ENCODE measurements around the gene FBXO21.
"Not testable (repeated sequence)": the region's sequence is repeated elsewhere in the genome, so short reads cannot be mapped to it uniquely, and the experiment has no call there.

Gene FBXO21

DNA sequence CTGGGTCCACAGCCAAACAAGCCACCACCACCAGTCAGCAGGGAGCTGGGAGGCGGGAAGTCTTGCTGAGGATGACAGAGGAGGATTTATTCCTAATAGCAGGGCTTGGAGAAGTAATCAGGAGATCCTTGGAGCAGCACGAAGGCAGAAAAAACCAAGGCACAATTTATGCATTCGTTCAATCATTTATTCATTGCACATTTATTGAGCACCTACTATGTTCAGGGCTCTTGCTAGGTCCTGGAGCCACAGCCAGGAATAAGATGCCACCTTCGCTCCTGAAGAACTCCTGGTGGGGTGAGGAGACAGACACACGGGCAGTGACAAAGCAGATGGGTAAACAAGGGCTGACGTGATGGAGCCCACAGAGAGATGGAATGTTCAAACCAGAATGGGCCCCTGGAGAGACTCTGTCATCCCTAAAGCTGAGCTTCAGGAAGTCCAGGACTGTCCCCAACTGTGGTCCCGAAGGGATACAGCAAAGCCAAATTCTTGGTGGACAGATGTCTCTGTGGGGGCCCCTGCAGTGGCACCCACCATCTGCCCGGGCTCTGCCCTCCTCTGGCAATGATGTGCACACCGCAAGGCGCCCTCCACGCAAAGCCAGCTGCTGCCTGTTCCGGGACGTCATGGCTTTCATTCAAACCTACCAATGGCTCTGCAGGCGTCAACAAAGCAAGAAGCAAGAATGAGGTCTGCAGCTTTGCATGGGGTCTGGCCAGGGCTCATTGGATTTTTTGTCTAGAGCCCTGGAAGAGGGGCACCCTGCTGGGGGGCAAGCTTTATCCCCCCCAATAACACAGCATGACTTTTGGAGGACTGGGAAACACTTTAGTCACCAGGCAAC lies 88.1 kb downstream of the FBXO21 start:
- DNase-seq (ENCODE audit: low spot score) = no peak

DNA sequence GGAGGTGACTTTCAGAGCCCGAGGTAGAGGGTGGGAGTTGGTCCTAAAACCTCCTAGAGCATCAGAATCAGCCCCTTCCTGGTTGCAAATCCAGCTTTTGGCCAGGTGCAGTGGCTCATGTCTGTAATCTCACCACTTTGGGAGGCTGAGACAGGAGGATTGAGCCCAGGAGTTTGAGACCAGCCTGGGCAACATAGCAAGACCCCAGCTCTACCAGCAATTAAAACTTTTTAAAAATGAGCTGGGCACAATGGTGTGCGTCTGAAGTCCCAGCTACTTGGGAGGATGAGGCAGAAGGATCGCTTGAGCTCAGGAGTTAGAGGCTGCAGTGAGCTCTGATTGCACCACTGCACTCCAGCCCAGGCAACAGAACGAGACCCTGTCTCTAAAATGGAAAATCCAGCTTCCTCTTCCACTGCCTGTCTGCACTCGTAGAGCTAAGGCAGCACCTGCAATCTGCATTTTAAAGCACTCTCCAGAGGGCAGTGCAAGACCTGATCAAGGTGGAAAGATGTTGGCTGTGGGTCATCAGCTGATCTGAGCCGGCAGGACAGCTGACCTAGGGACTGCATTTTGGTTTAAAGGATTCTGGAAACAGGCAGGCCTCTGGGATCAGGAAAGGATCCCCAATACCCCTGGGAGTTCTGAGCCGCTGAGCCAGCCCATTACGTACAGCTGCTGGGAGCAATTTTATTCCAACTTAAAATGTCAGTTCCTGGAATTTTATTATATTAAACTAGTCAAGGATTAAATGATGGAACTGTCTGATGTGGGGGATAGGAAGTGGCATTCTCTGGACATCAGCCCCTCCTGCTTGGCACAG lies 89.2 kb downstream of the FBXO21 start:
- no peak for DNase-seq (ENCODE audit: low spot score)

GRCh38 chr12:117100251-117100650 lies 90.0 kb downstream of the FBXO21 start:
- DNase-seq (ENCODE audit: low spot score) = no peak

- DNase-seq (ENCODE audit: low spot score) = peak; percentile 6
Measured at GRCh38 chr12:117098361-117099217, 91.7 kb downstream of the FBXO21 start.

DNA sequence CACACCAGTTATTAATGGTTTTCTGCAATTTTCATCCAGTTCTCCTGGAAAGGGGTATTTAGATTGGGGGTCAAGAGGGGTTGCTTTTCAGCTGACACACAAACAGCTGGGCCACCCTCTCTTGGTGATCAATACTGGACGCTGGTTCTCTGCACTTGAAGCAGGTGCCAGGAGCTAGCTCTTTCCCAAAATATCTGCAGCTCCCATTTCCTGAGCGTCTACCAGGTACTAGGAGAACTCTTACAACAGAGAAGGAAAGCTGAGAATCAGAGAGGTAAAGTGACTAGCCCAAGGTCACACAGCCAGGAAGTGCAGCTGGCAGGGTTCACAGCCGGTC lies 92.3 kb downstream of the FBXO21 start:
- no peak for DNase-seq (ENCODE audit: low spot score)

DNA sequence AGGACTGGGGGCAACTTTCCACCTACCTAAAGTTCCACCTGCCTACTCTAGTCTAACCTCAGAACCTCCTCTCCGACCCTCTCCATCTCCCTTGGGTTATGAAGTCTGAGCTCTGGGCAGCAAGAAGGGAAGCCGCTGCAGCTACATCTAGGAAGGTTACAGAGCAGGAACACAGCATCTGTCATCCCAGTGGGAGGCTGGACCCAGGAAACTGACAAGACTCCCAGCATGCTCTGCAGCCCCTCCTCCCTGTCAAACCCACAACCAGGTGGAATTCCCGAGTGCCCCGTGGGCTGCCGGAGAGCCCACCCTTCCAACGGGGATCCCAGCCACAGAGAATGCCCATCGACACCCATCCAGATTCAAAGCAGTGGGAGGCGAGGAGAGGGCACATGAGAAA lies 93.1 kb downstream of the FBXO21 start:
- no peak for DNase-seq (ENCODE audit: low spot score)

GRCh38 chr12:117096501-117097042 lies 93.7 kb downstream of the FBXO21 start:
- DNase-seq (ENCODE audit: low spot score) = no peak

DNA sequence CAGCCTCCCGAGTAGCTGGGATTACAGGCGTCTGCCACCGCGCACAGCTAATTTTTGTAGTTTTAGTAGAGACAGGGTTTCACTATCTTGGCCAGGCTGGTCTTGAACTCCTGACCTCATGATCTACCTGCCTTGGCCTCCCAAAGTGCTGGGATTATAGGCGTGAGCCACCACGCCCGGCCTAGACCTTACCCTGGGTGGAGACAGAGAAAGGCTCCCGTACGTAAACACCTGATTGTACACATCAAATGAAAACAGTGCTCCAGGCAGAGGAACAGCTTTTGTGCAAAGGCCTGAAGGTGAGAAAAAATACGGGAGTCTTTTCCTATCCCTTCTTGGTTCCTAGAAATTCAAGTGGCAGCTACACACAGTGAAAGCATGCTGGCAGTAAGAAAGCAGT lies 95.1 kb downstream of the FBXO21 start:
- DNase-seq (ENCODE audit: low spot score) = not testable (repeated sequence)

- DNase-seq (ENCODE audit: low spot score) = no peak
Measured at GRCh38 chr12:117093918-117094630, 96.2 kb downstream of the FBXO21 start.

GRCh38 chr12:117093431-117093830 lies 96.8 kb downstream of the FBXO21 start:
- DNase-seq (ENCODE audit: low spot score) = no peak

DNA sequence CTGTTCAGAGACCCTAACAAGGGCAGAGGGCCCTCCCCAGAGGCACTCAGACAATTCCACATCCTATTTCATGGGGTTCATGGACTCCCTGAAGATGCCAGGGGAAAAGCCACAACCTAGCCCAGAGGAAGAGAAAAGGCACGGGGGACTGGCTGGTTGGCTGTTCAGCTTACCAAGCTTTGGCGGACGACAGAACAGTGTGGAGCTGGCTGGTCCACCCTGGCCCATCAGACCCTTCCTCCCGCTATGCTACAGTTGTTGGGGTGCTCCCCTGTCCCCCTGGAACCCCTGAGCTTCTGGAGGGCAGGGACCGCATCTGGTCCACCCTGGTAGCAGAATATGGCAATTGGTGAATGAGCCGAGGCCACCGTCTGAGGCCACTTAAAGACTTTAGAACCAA lies 97.4 kb downstream of the FBXO21 start:
- DNase-seq (ENCODE audit: low spot score) = no peak

- DNase-seq (ENCODE audit: low spot score) = no peak
Measured at GRCh38 chr12:117092511-117092780, 97.8 kb downstream of the FBXO21 start.
